ENCODE measurements around the gene MT3. TPM values are rescaled to one million over a fixed set of nuclear protein-coding genes. Genes with fewer than 3 reads are reported as not detected.
"Not testable (repeated sequence)": the region's sequence is repeated elsewhere in the genome, so short reads cannot be mapped to it uniquely, and the experiment has no call there.

MT3 gene
- polyA plus RNA-seq, 3 donors = 0.84 to 1.3 (median 0.85) TPM

DNA sequence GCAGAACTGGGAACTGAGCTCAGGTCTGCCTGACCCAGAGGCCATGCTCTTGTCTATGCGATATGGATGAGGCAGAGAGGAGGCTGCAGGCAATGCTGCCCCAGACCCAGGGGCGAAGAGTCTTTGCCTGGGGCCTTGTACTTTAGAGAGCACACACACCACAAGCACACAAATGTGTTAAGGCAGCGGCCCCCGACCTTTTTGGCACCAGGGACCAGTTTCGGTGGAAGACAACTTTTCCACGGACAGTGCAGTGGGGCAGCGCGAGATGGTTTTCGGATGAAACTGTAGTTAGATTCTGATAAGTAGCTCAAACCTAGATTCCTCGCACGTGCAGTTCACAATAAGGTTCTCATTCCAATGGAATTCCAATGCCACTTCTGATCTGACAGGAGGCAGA lies 17.8 kb upstream of the MT3 start:
- DNase-seq (ENCODE audit: extremely low read depth in 1 of 11, low read depth in 9 of 11, low spot score in 4 of 11) = no peak

GRCh38 chr16:56574625-56575024 lies 14.7 kb upstream of the MT3 start:
- no peak for DNase-seq (ENCODE audit: extremely low read depth in 1 of 11, low read depth in 9 of 11, low spot score in 4 of 11)

DNA sequence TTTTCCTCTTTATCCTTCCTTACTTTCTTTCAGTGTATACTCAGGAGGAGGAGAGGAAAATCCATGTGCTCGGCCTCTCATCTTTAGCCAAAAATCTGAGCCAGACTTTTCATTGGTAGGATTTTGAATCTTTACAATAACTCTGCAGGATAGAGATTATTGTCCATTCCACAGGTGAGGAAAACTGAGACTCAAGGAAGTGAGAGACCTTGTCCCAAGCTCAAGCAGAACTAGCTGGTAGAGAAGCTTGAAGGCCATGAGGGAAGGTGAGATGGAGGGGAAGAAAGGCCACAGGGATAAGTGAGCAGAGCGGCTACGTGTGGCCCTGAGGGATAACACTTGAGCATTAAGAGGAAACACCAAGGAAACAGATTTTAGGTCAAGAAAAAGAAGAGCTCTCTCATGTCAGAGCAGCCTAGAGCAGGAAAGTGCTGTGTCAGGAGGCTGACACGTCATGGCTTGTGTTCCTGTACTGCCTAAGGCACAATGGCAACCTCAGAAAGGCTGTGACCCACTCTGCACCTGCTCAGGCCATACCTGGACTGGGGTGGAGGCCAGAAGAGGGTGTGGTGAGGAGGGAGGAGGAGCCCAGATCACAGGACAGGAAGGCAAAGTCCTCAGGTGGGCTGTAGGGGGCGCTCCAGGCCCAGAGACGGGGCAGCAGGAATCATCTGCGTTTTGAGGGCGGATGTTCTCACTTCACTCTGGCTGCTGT lies 12.6 kb upstream of the MT3 start:
- DNase-seq (ENCODE audit: extremely low read depth in 1 of 11, low read depth in 9 of 11, low spot score in 4 of 11) = peak in 1 of 11 donors; percentile 13

GRCh38 chr16:56577300-56577625 lies 12.1 kb upstream of the MT3 start:
- DNase-seq (ENCODE audit: extremely low read depth in 1 of 11, low read depth in 9 of 11, low spot score in 4 of 11) = no peak

DNA sequence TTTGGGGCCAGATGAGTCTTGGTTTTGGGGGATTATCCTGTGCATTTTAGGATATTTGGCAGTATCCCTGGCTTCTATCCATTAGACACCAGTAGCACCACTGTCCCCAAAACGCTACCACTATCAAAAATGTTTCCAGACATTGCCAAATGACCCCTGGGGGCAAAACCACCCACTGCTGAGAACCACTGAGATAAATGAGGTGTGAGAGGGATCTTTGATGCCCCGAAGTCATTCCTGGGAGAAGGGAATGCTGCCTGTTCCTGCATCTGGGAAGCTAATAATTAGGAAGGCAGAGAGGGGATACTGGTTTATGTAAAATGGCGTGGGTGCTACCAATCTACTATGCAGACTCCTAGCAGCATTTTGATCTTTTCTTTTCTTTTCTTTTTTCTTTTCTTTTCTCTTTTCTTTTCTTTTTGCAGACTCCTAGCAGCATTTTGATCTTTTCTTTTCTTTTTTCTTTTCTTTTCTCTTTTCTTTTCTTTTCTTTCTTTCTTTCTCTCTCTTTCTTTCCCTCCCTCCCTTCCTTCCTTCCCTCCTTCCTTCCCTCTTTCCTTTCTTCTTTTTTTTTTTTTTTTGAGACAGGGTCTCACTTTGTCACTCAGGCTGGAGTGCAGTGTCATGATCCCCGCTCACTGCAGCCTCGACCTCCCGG lies 8.8 kb upstream of the MT3 start:
- no peak for DNase-seq (ENCODE audit: extremely low read depth in 1 of 11, low read depth in 9 of 11, low spot score in 4 of 11)

DNA sequence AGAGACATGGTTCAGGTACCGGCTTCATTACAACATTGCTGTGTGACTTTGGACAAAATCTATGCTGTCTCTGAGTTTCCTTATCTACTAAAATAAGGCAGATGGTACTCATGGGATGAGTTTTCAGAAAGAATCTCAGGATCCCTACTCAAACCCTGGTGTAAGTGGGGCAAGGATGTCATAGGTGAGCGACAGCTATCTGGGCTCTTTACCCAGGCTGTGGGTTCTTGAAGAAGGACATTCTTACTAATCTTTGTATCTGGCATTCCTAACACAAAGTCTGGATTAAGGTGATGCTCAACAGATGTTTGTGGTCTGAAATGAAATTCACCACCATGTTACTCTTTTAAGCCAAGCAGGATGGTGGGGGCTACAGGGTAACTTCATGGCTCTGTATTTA lies 6.4 kb upstream of the MT3 start:
- DNase-seq (ENCODE audit: extremely low read depth in 1 of 11, low read depth in 9 of 11, low spot score in 4 of 11) = not testable (repeated sequence)

DNA sequence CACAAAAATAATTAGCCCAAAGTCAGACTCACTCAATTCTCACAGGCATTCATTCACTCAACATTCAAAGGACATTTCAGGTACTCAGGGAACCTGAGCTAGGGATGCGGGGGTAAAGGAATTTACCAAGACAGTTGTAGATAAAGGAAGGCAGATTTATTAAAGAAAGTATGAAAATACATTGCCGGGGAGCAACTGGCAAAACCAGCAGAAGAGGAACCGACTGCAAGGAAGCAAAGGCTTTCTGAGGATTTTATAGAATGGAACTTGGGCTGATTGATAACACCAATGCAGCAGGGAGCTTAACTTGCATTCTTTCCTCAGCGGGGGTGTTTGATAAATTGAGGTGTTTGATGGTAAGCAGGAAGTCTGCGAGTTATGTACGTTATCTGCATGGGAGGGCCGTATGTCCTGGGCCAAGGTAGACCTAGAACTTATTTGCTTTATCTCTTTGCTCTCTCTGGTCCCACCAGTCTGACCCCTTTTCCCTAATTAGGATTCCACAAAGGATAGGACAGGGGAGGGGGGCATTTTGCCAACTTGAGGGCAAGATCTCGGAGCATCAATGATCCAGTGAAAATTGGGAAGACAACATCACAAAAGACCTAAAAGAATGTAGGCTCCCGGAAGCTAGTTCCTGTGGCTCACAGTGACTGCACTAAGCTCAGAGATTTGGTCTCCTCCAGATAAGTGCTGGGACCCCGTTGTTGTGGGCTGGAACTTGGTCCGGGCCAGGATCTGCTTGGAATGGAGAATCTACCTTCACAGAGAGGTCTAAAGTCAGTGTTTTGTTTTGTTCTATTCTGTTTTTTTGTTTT lies 5.8 kb upstream of the MT3 start:
- no peak for DNase-seq (ENCODE audit: extremely low read depth in 1 of 11, low read depth in 9 of 11, low spot score in 4 of 11)

DNA sequence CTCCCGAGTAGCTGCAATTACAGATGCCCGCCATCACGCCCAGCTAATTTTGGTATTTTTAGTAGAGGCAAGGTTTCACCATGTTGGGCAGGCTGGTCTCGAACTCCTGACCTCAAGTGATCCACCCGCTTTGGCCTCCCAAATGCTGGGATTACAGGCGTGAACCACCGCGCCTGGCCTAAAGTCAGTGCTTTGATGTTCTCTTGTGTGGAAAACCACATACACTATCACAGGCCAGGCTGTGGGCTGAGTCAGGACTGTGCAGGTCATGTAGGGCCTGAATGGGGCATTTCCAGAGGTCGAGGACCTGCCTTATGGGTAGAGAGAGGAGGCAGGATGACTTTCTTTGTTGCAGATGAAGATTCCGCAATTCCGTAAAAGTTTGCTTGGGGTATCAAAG lies 5.1 kb upstream of the MT3 start:
- no peak for DNase-seq (ENCODE audit: extremely low read depth in 1 of 11, low read depth in 9 of 11, low spot score in 4 of 11)

DNA sequence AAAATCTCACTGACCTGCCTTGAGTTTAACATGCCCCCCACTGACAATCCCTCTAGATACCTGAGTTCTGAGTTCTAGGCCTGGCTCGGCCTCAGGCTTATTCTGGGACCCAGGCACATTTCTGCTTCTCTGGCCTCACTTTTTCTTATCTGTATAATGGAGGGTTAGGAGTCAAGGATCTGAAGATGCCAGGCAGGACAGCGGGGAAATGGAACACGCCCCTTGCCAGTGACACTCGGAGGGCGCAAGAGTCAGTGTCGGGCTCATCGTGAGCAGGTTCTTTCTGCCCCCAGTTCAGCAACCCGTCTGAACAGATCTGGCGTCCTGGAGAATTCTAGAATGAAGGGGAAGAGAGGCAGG lies 567 bp upstream of the MT3 start:
- DNase-seq (ENCODE audit: extremely low read depth in 1 of 11, low read depth in 9 of 11, low spot score in 4 of 11) = no peak

DNA sequence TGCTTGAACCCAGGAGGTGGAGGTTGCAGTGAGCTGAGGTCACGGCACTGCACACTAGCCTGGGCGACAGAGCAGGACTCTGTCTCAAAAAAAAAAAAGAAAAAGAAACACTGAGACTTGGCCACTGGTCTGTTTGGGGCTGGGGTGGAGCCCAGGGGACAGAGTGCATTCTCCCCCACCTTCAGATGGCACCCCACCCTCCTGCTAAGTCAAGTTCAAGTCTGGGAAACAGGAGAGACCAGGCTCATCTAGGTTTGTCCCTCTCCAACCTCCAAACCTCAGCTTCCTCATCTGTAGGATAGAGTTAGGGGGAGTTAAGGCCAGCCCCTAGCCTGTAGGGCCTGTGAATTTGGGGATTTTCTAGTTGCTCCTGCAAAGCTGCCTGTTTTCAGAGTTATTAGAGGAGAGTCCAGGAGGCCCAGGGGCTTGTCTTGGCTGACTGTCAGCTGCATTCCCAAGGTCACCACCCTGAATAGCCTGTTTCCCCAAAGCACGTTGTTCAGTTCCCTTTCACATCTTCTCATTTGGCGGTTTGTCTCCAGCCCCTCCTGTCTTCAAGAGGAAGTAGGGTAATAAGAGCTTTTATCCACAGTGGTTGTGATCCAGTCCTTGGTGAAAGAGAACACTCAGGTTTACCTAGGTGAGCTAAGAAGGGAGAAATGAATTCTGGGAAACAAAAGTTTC lies 2.2 kb downstream of the MT3 start:
- no peak for DNase-seq (ENCODE audit: extremely low read depth in 1 of 11, low read depth in 9 of 11, low spot score in 4 of 11)

DNA sequence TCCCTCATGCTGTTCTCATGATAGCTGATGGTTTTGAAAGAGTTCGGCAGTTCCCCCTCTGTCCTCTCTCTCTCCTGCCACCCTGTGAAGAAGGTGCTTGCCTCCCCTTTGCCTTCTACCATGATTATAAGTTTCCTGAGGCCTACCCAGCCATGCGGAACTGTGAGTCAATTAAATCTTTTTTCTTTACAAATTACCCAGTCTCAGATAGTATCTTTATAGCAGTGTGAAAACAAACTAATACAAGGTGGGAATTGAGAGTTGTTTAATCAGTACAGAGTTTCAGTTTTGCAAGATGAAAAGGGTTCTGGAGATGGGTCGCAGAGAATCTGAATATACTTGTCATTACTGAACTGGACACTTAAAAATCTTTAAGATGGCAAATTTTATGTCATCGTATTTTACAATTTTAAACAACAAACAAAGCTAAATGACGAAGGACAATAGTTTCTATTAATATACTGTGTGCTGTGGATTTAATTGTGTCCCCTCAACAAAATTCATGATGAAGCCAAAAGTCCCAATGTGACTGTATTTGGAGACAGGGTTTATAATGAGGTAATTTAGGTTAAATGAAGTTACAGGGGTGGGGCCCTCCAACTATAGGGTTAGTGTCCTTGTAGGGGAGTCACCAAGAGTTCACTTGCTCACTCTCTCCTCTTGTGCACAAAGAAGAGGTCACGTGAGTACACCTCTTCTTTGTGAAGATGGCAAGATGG lies 4.4 kb downstream of the MT3 start:
- DNase-seq (ENCODE audit: extremely low read depth in 1 of 11, low read depth in 9 of 11, low spot score in 4 of 11) = no peak

GRCh38 chr16:56594292-56594619 lies 4.9 kb downstream of the MT3 start:
- no peak for DNase-seq (ENCODE audit: extremely low read depth in 1 of 11, low read depth in 9 of 11, low spot score in 4 of 11)

DNA sequence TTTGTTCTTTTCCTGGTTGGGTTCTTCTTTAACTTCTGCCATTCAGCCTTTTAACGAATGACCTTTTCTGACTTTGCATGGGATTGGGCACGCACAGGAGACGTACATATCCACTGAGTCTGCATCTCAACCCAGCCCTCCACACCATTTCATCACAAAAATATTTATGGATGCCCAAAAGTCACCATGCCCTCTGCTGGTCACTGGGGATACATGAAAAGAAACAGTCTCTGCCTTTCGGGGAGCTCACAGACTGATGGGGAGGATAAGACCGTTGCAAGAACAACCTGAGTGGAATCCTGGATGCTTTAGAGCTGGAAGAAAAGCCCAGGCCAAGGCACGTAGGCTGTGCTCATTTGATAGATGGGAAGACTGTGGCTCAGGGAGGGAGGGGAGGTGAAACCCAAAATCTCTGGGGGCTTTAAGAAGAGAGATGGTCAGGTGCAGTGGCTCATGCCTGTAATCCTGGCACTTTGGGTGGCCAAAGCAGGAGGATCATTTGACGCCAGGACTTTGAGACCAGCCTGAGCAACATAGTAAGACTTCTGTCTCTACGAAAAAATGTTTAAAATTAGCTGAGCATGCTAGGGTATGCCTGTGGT lies 11.2 kb downstream of the MT3 start:
- DNase-seq (ENCODE audit: extremely low read depth in 1 of 11, low read depth in 9 of 11, low spot score in 4 of 11) = no peak

DNA sequence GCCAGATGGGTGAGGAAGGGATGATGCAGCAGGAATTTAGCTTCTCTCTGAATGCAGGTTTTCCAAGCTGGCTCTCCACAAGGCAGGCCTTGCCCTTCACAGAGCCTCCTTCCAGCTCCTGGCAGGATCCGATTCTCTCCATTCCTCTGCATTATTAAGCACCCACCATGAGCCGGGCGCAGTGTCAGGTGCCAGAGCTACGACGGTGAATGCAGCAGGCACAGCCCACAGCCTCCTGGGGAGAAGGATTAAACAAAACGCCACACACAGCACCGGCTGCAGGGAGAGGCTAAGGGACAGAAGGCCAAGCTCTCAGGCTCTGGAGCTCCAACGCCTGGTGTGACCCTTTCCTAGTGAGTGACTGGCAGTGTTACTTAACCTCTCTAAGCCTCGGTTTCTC lies 12.0 kb downstream of the MT3 start:
- no peak for DNase-seq (ENCODE audit: extremely low read depth in 1 of 11, low read depth in 9 of 11, low spot score in 4 of 11)

DNA sequence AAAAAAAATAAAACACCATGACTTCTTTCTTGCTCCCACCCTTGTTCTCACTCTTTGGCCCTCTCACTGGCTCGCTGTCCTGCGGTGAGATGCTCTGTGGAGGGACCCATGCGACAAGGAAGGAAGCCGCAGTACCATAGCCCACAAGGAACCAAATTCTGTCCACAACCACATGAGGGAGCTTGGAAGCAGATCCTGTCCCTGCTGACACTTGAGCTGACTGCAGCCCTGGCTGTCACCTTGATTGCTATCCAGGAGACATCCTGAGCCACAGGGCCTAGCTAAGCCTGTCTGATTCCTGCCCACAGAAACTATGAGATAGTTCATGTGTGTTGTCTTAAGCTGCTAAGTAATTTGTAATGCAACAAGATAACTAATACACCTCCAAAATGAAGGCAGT lies 14.3 kb downstream of the MT3 start:
- no peak for DNase-seq (ENCODE audit: extremely low read depth in 1 of 11, low read depth in 9 of 11, low spot score in 4 of 11)

DNA sequence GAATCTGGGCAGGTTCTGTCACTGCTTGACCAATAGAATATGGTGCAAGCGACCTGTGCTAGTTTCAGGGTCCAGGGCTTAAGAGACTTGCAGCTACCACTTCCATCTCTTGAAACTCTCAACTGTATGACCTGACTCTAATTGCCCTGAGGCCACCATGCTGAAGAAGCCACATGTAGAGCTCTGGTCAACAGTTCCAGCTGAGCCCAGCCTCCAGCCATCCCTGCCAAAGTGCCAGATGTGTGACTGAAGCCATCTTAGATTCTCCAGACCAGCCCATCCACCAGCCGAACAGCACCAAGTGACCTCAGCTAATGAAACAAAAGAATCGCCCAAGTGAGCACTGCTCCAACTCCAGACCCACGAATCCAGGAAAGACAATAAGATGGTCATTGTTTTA lies 15.6 kb downstream of the MT3 start:
- no peak for DNase-seq (ENCODE audit: extremely low read depth in 1 of 11, low read depth in 9 of 11, low spot score in 4 of 11)

- DNase-seq (ENCODE audit: extremely low read depth in 1 of 11, low read depth in 9 of 11, low spot score in 4 of 11) = no peak
Measured at GRCh38 chr16:56605475-56605874, 16.1 kb downstream of the MT3 start.

DNA sequence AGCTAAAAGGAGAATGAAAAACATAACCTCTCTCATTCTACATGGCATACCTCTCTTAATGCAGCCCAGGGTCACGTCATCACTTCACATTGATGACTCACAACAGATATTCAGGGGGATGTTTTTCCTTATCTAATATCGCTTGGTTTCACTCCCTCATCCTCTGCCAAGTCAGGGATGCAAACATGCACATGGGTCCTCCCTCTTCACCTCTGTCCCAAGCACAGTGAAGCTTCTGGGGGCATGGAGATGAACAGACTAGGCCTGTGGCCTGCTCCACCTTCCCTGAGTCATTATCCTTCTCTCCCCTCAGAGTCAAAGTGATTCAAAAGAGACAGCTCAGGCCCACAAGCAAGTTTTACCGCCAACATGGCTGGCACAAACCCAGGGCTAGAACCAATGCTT lies 16.7 kb downstream of the MT3 start:
- DNase-seq (ENCODE audit: extremely low read depth in 1 of 11, low read depth in 9 of 11, low spot score in 4 of 11) = no peak

DNA sequence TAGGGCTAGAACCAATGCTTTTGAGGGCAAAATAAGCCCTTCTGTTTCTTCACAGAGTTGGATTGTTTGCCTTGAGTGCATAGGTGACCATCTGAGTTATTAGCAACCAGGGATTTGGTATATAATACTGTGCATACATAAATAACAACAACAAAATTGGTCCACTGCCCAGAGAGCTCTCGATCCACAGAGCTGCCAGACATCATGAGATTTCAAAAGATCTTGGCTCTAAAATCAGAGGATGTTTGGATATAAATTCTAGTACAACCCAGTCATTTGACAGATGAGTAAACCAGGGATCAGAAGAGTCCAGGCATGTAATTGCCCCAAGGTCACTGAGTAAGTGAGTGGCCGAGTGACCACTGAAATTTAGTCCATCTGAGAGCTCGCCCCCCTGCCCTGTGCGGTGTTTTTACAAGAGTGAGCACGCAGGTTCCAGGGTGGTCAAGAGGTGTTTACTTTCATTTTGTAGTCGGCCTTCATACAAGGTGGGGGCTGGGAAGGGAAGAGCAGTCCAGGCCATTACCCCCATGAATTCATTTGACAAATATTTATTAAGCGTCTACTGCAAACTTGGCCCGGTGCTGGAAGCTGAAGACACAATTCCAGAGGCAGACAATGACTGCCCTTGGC lies 17.3 kb downstream of the MT3 start:
- peak in 2 of 11 donors; percentile 36 to 65 for DNase-seq (ENCODE audit: extremely low read depth in 1 of 11, low read depth in 9 of 11, low spot score in 4 of 11)

Data from renal cortex interstitium (tissue), 11 donors.